Fibroblast of skin of left quadriceps (primary cell): ENCODE data around the gene USP21.

Experiments
- DNase-seq, 2 experiments: peaks; one replicate each; pipeline ENCODE4 v3.0.0-alpha.2; 2013; ENCODE audit warnings: low read depth in 2 of 2

USP21 gene

DNA sequence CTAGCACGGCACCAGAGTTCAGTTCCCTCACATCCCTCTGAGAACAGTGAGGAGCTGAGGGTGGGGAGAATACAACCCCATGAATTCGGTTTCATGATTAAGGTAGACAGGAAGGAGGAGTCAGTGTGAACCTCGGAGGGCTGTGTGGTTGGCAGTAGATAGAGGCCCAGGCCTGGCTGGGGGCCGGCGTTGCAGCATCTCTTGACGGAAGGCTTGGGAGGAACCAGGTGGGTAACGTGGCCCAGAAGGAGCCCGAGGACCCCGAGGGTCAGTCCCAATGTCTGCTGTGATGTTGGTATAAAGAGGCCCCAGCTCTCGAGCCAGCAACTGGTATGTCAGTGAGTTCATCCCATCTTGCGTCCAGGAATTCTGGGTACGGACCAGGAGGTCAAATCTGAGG is 12.4 kb downstream of the USP21 start:
- DNase-seq = no peak

GRCh38 chr1:161172349-161172748 is 13.0 kb downstream of the USP21 start:
- DNase-seq = no peak

- DNase-seq = peak; percentile 90 to 91
These were observed 13.6 kb downstream of the USP21 start for GRCh38 chr1:161172776-161173376.

- DNase-seq = no peak
These were observed 14.4 kb downstream of the USP21 start for GRCh38 chr1:161173711-161174110.

DNA sequence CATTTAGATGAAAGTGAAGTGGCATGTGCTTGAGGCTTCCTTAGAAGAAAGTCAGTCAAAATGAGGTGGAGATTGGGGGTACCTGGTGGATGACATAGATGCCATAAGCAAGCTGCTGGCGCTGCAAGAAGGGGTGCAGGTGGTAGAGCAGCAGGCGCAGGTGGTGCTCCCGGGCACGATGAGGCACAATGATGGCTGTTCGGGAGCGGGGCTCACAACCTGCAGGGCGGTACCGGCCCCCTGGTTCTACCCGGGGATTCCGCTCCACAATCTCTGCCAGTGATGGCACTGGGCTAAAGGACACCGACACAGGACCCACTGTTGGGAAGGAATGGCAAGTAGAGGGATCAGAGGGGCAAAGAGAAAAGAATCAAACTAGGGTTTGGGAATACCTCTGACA is 15.6 kb downstream of the USP21 start:
- no peak for DNase-seq

GRCh38 chr1:161175771-161176453 is 16.6 kb downstream of the USP21 start:
- no peak for DNase-seq

GRCh38 chr1:161176468-161177111 is 17.3 kb downstream of the USP21 start:
- DNase-seq = no peak

- DNase-seq = no peak
These were observed 18.0 kb downstream of the USP21 start, which contains the start of gene B4GALT3 for GRCh38 chr1:161177112-161177935. B4GALT3 (minus strand) TSS chr1:161177507; CDS start chr1:161176060, 1,447 bp downstream.

DNA sequence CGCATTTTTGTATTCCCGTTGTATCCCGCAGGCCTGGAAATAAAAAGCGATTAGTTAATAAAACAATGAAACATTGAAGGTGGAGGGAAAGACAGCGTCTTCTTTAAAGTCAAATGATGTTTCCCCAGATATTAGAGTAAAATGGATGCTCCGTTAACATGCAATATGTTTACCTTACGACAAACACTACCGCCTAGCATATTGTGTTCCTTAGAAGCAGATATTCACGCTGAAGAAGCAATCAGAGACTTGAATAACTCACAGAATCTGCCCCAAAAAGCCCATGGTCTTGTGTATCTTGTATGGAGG is 18.6 kb downstream of the USP21 start:
- DNase-seq = no peak

GRCh38 chr1:161179698-161180097 is 20.4 kb downstream of the USP21 start:
- no peak for DNase-seq

DNA sequence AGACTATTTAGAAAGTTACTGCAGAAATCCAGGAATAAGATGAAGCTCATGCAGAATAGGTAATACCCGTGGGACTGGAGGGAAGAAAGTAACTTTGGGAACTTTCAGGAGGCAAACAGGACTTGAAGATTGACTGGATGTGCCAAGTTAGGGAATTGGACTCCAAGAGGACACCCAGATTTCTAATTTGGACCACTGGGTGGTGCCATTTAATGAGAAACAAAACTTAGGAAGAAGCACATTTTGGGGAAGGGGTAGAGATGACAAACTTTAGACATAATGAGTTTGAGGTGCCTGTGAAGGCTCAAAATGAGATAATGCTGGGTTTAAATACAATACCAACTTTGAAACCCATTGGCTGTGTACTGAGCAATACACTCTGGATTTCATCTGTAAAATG is 21.3 kb downstream of the USP21 start:
- no peak for DNase-seq

DNA sequence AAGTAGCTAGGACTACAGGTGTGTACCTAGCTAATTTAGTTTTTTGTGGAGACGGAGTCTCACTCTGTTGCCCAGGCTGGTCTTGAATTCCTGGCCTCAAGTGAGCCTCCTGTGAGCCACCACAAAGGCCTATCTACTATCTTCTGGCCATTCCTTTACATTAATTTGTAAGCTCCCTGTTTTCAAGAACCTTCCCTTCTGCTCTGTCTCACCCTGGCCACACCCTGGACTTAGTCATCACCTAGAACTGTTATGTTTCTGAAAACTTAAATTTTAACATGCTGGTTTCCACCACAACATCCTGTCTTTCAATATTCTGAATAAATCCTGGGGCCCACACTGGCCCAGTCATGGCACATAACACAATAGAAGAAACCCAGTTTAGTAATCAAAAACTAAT is 22.9 kb downstream of the USP21 start:
- DNase-seq = no peak

- peak; percentile 51 to 58 for DNase-seq
These were observed 26.0 kb downstream of the USP21 start for GRCh38 chr1:161185282-161185682.

GRCh38 chr1:161185732-161186311 is 26.5 kb downstream of the USP21 start:
- DNase-seq = no peak

GRCh38 chr1:161187311-161187710 is 28.0 kb downstream of the USP21 start:
- no peak for DNase-seq

DNA sequence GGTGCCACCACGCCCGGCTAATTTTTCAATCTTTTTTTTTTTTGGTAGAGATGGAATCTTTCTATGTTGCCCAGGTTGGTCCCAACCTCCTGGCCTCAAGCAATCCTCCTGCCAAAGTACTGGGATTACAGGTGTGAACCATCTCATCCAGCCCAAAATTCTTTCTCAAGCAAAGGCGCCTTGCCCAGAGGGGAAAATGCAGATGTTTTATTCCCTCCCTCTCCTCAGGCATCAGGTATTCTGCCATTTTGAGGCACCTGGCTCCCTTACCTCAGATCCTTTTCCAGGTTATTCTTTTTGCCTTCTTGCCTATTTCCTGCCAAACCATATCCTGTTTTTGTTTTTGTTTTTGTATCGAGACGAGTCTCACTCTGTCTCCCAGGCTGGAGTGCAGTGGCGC is 29.1 kb downstream of the USP21 start:
- no peak for DNase-seq

GRCh38 chr1:161189036-161189435 is 29.7 kb downstream of the USP21 start:
- no peak for DNase-seq

GRCh38 chr1:161190962-161191521 is 31.7 kb downstream of the USP21 start:
- DNase-seq = no peak

DNA sequence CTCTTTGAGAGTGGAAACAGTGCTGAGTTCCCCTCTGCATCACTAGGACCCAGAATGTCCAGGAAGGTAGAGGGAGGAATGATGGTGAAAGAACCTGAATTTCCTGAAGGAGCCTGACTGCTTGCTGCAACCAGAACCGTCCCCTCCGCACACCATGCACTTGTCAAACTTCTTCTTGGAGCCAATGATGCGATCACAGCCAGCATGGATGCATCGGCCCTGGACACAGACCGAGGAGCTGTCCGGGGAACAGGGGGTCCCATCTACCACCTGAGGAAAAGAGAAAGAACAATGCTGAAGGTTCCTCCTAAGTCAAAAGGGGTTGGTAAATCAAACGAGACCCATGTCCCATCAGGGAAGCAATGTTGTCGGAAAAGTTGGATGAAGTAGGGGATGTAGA is 32.7 kb downstream of the USP21 start:
- DNase-seq = no peak

GRCh38 chr1:161192476-161193465 is 33.5 kb downstream of the USP21 start:
- DNase-seq = peak in 1 of 2 experiments; percentile 44
